D721Med (cell line): ENCODE data around the gene CPSF7.
"Not testable (repeated sequence)": the region's sequence is repeated elsewhere in the genome, so short reads cannot be mapped to it uniquely, and the experiment has no call there.

ENCODE experiments used
- DNase-seq: peaks from one replicate; pipeline ENCODE4 v3.0.0; 2011; ENCODE audit warnings: low spot score; ENCODE audit not compliant: insufficient read length
- FAIRE-seq: peaks from 2 replicates; lab custom pipeline; 2011; peaks lifted over from hg19 to GRCh38; lab: Jason Lieb, UNC
- TF ChIP-seq, protein P1 (sequence below): IDR thresholded peaks from 2 replicates; pipeline ENCODE4 v1.5.1; 2012; ENCODE audit warnings: mild to moderate bottlenecking, control low read depth; ENCODE audit not compliant: insufficient read depth; ENCODE audit errors: missing control alignments

CPSF7 gene

DNA sequence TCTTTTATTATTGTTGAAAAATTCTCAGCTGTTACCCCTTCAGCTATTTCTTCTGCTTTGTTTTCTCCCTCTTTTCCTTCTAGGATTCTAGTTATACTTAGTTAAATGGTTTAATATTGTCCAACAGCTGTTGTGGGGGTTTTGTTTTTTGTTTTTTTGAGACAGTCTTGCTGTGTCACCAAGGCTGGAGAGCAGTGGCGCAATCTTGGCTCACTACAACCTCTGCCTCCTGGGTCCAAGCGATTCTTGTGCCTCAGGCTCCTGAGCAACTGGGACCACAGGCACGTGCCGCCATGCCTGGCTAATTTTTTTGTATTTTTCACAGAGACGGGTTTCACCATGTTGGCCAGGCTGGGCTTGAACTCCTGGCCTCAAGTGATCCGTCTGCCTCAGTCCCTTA, 12.8 kb upstream of the CPSF7 start:
- FAIRE-seq (no peak), DNase-seq (no peak)
- TF ChIP-seq, protein P1, sequence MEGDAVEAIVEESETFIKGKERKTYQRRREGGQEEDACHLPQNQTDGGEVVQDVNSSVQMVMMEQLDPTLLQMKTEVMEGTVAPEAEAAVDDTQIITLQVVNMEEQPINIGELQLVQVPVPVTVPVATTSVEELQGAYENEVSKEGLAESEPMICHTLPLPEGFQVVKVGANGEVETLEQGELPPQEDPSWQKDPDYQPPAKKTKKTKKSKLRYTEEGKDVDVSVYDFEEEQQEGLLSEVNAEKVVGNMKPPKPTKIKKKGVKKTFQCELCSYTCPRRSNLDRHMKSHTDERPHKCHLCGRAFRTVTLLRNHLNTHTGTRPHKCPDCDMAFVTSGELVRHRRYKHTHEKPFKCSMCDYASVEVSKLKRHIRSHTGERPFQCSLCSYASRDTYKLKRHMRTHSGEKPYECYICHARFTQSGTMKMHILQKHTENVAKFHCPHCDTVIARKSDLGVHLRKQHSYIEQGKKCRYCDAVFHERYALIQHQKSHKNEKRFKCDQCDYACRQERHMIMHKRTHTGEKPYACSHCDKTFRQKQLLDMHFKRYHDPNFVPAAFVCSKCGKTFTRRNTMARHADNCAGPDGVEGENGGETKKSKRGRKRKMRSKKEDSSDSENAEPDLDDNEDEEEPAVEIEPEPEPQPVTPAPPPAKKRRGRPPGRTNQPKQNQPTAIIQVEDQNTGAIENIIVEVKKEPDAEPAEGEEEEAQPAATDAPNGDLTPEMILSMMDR = no peak

DNA sequence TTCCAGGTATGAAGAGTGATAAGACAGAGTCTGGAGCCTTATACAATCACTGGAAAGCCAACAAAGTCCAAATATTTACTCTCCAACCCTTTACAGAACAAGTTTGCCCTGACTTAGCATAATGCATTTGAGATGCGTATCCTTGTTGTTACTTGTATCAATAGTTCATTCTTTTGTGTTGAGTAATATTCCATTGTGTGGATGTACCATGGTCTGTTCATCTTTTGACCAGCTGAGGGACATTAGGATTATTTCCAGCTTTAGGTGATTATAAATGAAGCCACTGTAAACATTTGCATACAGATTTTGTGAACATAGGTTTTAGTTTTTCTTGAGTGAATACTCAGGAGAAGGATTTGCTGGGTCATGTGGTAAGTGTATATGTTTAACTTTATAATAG, 9.8 kb upstream of the CPSF7 start:
- no peak for DNase-seq
- no peak for FAIRE-seq
- TF ChIP-seq, protein P1 = no peak

DNA sequence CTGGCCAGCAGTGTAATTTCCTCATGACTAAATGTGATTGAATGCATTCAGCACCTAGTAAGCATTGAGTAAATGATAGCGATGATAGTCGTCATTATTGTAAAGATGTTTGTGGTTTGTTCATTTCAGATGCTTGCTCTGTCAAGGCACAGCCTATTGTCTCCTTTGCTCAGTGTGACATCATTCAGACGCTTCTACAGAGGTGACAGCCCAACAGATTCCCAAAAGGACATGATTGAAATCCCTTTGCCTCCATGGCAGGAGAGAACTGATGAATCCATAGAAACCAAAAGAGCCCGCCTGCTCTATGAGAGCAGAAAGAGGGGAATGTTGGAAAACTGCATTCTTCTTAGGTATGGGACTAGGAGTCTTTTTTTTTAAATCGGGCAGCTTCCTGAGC, 7.7 kb upstream of the CPSF7 start:
- FAIRE-seq = no peak

DNA sequence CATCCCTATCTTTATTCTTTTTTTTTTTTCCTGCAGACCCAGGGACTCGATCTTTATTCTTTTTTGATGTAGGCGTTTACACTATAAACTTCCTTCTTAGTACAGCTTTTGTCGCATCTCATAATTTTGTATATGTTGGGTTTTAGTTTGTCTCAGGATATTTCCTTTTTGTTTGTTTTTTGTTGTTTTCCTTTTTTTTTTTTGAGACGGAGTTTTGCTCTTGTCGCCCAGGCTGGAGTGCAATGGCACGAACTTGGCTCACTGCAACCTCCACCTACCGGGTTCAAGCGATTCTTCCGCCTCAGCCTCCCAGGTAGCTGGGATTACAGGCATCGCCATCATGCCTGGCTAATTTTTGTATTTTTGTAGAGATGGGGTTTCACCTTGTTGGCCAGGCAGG, 1.1 kb upstream of the CPSF7 start:
- DNase-seq, FAIRE-seq: not testable (repeated sequence)

More for the DNA sequence above, 7.7 kb upstream of the CPSF7 start:
- no peak for DNase-seq
- TF ChIP-seq, protein P1 = no peak

DNA sequence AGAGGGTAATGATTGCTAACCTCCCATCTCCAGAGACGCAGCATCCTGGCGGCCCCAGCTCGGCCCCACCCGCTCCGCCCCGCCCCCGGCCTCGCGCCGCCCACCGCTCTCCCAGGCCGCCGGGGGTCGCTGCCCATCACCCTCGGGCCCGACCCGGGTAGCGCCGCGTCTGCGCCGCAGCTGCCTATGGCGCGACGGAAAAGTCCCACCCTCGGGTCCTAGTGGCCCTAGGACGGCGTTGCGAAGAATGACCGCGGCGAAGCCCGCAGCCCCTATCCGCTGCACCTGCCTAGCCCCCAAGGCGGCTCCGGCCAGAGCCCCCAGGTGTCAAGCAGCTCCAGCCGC, 457 bp downstream of the CPSF7 start:
- TF ChIP-seq, protein P1 = no peak
- DNase-seq = no peak
- FAIRE-seq = no peak

DNA sequence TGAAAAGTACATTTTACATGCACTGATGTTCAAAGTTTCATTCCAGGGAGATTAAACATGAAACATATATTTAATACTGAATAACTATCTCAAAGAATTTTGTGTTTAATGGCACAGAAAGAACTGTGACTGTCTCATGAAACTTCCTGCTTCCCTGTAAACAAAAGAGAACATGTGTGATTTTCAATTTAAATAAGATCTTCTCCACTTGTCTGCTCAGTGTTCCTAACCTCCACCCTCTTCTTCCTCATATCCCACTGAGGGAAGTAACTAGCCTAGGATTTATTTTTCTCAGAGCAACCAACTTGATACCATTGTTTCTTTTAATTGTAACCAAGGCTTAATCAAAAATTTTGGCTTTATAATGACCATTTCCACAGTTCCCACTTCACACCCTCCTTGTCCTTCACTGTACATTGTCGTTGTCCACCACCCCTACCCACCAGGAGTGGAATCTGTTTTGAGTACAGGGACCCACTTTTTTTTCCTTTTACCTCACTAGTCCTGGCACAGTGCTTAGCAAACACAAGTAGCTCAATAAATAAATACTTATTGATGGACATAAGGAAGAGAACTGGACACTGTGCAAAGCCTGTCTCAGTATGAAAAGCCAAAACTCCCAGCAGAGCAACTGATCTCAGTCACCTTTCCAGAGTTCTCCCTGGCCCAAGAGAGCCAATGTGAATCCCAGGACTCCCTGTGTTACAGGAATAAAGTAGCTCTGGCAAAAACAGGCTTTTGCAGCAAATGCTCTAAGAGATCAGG, 4.2 kb downstream of the CPSF7 start:
- TF ChIP-seq, protein P1 = no peak
- no peak for DNase-seq
- no peak for FAIRE-seq

DNA sequence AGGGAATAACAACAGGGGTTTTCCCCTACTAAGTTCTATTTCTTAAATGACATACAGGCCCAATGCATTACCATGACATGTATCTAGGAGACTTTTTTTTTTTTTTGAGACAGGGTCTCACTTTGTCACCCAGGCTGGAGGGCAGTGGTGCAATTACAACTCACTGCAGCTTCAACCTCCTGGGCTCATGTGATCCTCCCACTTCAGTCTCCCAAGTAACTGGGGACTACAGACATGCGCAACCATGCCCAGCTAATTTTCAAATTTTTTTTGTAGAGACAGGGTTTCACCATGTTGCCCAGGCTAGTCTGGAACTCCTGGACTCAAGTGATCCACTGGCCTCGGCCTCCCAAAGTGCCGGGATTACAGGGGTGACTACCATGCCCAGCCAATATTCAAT, 7.5 kb downstream of the CPSF7 start:
- TF ChIP-seq, protein P1 = no peak
- FAIRE-seq = no peak
- DNase-seq = no peak

DNA sequence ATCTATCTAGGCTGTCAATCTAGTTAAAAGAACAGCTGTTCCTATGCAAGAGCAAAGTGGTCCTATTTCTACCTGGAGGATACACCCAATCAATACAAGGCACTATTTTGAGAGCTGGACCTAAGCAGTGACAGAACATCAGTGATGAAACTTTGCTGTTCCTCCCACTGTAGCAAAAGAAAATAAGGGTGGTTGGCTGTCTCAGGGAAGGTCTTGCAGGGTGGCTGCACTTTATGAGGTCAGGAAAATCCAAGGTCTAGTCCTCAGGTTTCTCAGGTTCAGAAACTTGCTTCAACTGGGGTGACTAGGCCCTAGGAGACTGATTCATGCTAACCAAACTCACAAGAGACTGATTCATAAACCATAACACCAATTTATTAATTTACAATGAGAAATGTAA, 11.6 kb downstream of the CPSF7 start:
- TF ChIP-seq, protein P1 = no peak
- FAIRE-seq (no peak), DNase-seq (no peak)
